SK-N-SH (cell line): Measurements from ENCODE around the gene SSR4. TPM values are rescaled to one million over a fixed set of nuclear protein-coding genes. Genes with fewer than 3 reads are reported as not detected.
A peak's percentile ranks its signal among the peaks of the same experiment; 100 is the strongest.

ENCODE experiments used
- CTCF ChIA-PET: fragments of 300-600, 350-600 bp; formaldehyde crosslinking; extraction: SDS; loops from one replicate; lab custom pipeline; 2021; lab: Yijun Ruan, JAX
- POLR2A ChIA-PET: fragments of 350-600 bp; sonication (Branson Sonifier 250); formaldehyde crosslinking; extraction: SDS; loops from one replicate; lab custom pipeline; 2020; ENCODE audit warnings: antibody characterized with exemption, inconsistent platforms; lab: Yijun Ruan, JAX
- DNase-seq: peaks from one replicate; pipeline ENCODE4 v3.0.0; 2012
- H2AFZ ChIP-seq: fragments of 200-600 bp; sonication (generic); 2 replicates; pipeline ENCODE4 v1.8.1; 2016; ENCODE audit warnings: antibody characterized with exemption, mild to moderate bottlenecking, low read depth
- H3F3A ChIP-seq: fragments of 200-600 bp; sonication (generic); replicated peaks from 2 replicates; pipeline ENCODE3; 2016; ENCODE audit warnings: antibody characterized with exemption, mild to moderate bottlenecking; ENCODE audit not compliant: insufficient read depth
- H3K27ac ChIP-seq, 2 experiments: fragments of 200-500 bp in 1 of 2; fragments of 200-600 bp in 1 of 2; sonication (Bioruptor generic) in 1 of 2; sonication (generic), shearing (Covaris generic) in 1 of 2; 2 replicates each; pipeline versions ENCODE4 v1.5.1 to v1.6.1; 2014 to 2016; ENCODE audit warnings: low read depth in 2 of 2, inconsistent platforms in 1 of 2, low read length in 1 of 2, mild to moderate bottlenecking in 1 of 2, mixed read lengths in 1 of 2
- H3K27me3 ChIP-seq: fragments of 200-600 bp; sonication (generic), shearing (Covaris generic); 2 replicates; pipeline ENCODE4 v1.6.1; 2016; ENCODE audit warnings: mixed run types; ENCODE audit not compliant: insufficient read depth
- H3K36me3 ChIP-seq, 2 experiments: fragments of 200-500 bp in 1 of 2; fragments of 200-600 bp in 1 of 2; sonication (Bioruptor generic) in 1 of 2; sonication (generic) in 1 of 2; replicated peaks in 1 of 2; 2 replicates each; pipeline versions ENCODE3 to v1.5.1; 2014 to 2016; ENCODE audit warnings: low read length in 1 of 2, mild to moderate bottlenecking in 1 of 2; ENCODE audit not compliant: insufficient read depth in 2 of 2, control insufficient read depth in 1 of 2
- H3K4me1 ChIP-seq, 2 experiments: fragments of 200-500 bp in 1 of 2; fragments of 200-600 bp in 1 of 2; sonication (Bioruptor generic) in 1 of 2; sonication (generic), shearing (Covaris generic) in 1 of 2; 2 replicates each; pipeline versions ENCODE4 v1.5.1 to v1.6.1; 2014 to 2016; ENCODE audit warnings: low read depth in 1 of 2, low read length in 1 of 2, mixed run types in 1 of 2; ENCODE audit not compliant: insufficient read depth in 2 of 2, control insufficient read depth in 1 of 2
- H3K4me2 ChIP-seq: fragments of 200-600 bp; sonication (generic), shearing (Covaris generic); 2 replicates; pipeline ENCODE4 v1.6.1; 2017; ENCODE audit warnings: mixed run types
- H3K4me3 ChIP-seq, 2 experiments: fragments of 200-500 bp in 1 of 2; fragments of 200-600 bp in 1 of 2; sonication (Bioruptor generic) in 1 of 2; sonication (generic), shearing (Covaris generic) in 1 of 2; 2 replicates each; pipeline versions ENCODE4 v1.5.1 to v1.8.1; 2014 to 2016; ENCODE audit warnings: low read depth in 2 of 2, inconsistent platforms in 1 of 2, low read length in 1 of 2, mild to moderate bottlenecking in 1 of 2, mixed read lengths in 1 of 2, moderate library complexity in 1 of 2
- H3K79me2 ChIP-seq: fragments of 200-600 bp; sonication (generic); 2 replicates; pipeline ENCODE4 v1.8.1; 2017; ENCODE audit warnings: mild to moderate bottlenecking; ENCODE audit not compliant: insufficient read depth
- H3K9ac ChIP-seq: fragments of 200-600 bp; sonication (generic); 2 replicates; pipeline ENCODE4 v1.6.1; 2017; ENCODE audit warnings: mixed run types
- H3K9me2 ChIP-seq: fragments of 200-600 bp; sonication (generic); 2 replicates; pipeline ENCODE4 v1.6.1; 2017; ENCODE audit warnings: mixed run types
- H3K9me3 ChIP-seq: fragments of 200-600 bp; sonication (generic); 2 replicates; pipeline ENCODE4 v1.6.1; 2017; ENCODE audit warnings: mixed run types, mild to moderate bottlenecking, moderate library complexity
- H4K20me1 ChIP-seq: fragments of 200-600 bp; sonication (generic); 2 replicates; pipeline ENCODE4 v1.6.1; 2017; ENCODE audit warnings: mild to moderate bottlenecking, mixed run types; ENCODE audit not compliant: insufficient read depth
- ELF1 ChIP-seq: IDR thresholded peaks from 2 replicates; pipeline ENCODE4 v1.4.0; 2012
- FOSL2 ChIP-seq: IDR thresholded peaks from 2 replicates; pipeline ENCODE4 v1.4.0; 2012; ENCODE audit warnings: low read depth, mild to moderate bottlenecking, moderate library complexity, borderline replicate concordance
- MEF2A ChIP-seq: IDR thresholded peaks from 2 replicates; pipeline ENCODE4 v1.4.0; 2012; ENCODE audit warnings: low read depth, borderline replicate concordance
- RXRA ChIP-seq: IDR thresholded peaks from 2 replicates; pipeline ENCODE4 v1.4.0; 2012; ENCODE audit warnings: low read depth, mild to moderate bottlenecking, borderline replicate concordance
- SMC3 ChIP-seq: IDR thresholded peaks from 2 replicates; pipeline ENCODE4 v1.6.1; 2012; ENCODE audit warnings: low read depth, low read length, improper control_type of control experiment
- TAF1 ChIP-seq: IDR thresholded peaks from 2 replicates; pipeline ENCODE4 v1.6.1; 2012; ENCODE audit warnings: low read depth, mild to moderate bottlenecking, low read length, moderate library complexity, borderline replicate concordance
- WGBS: methylation state at CpG from one replicate; pipeline ENCODE4 v1.1.6; 2017; ENCODE audit warnings: low lambda C conversion rate; 5-methylcytosine and 5-hydroxymethylcytosine counted together
- polyA plus RNA-seq, 3 experiments: library from polyadenylated mRNA; depleted of rRNA; stranded (reverse); fragments of >200 nt; gene quantifications; 2 replicates each; pipeline ENCODE4 v1.2.3, GENCODE V29; 2012
- TF ChIP-seq, protein P1 (sequence below): IDR thresholded peaks from 2 replicates; pipeline ENCODE4 v1.4.0; 2012; ENCODE audit warnings: low read depth, borderline replicate concordance
- TF ChIP-seq, protein P2 (sequence below): fragments of 150-350 bp; IDR thresholded peaks from 2 replicates; pipeline ENCODE4 v1.6.1; 2017; ENCODE audit warnings: antibody characterized with exemption, low read length, low read depth, borderline replicate concordance
- TF ChIP-seq, protein P3 (sequence below): IDR thresholded peaks from 2 replicates; pipeline ENCODE4 v1.6.1; 2012; ENCODE audit warnings: mild to moderate bottlenecking, low read depth, low read length, moderate library complexity

Gene SSR4
- polyA plus RNA-seq, 1 of the 3 experiments (the other 2 are of a cell fraction) = 367 TPM

DNA sequence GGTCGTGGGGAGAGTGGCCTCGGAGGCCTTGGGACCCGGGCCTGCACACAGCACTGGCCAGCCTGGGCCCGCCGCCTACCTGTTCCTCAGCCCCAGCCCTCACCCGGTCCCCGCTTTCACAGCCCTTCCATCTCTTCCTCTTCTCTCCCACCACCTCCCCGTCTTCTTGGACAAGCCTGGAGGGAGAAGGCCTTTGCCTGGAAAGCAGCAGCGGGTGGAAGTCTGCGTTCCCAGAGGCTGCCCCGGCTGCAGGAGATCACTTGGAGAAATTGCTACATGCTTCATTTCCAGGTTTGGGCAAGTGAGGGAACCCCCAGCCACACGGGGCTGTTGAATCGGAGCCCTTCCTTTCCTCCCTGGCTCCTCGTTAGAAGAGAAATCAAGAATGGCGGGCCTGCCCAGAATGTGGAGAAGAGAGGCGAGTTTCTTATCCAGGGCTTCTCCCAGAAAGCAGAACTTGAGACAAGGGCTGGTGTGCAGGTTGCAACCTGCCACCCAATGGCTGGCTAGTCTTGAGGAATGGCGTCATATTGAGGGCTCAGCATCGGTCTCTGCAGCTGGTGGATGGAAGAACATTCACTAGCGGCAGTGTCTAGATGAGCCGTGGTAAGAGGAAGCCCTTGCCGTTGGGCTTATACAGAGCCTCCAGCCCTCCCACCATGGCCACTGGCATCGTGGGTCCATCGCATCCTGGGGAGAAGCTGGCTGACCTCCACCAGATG is 37.1 kb downstream of the SSR4 start:
- ChIA-PET CTCF (no interaction called here), POLR2A (no interaction called here)
- Histone ChIP-seq H3F3A (peaks cover 5% of the 10 kb centered on the region), H3K4me2 (no peak overlapping the region), H3K9me2 (no peaks in the 10 kb centered on the region)
- no peak for DNase-seq
- TF ChIP-seq FOSL2 = no peak
- TF ChIP-seq, protein P1, sequence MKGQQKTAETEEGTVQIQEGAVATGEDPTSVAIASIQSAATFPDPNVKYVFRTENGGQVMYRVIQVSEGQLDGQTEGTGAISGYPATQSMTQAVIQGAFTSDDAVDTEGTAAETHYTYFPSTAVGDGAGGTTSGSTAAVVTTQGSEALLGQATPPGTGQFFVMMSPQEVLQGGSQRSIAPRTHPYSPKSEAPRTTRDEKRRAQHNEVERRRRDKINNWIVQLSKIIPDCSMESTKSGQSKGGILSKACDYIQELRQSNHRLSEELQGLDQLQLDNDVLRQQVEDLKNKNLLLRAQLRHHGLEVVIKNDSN = no peak
- no peak for TF ChIP-seq RXRA
- TF ChIP-seq SMC3 = no peak
- no peak for TF ChIP-seq TAF1
- TF ChIP-seq, protein P2, sequence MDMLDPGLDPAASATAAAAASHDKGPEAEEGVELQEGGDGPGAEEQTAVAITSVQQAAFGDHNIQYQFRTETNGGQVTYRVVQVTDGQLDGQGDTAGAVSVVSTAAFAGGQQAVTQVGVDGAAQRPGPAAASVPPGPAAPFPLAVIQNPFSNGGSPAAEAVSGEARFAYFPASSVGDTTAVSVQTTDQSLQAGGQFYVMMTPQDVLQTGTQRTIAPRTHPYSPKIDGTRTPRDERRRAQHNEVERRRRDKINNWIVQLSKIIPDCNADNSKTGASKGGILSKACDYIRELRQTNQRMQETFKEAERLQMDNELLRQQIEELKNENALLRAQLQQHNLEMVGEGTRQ = no peak
- no peak for TF ChIP-seq ELF1
- TF ChIP-seq, all 33 proteins: peak for 0
- 46% methylated on average over 19 of the region's 23 CpGs for WGBS
- peaks cover 5% of the 10 kb centered on the region; the same call in 1 of the 2 replicates for H4K20me1 ChIP-seq
- no peaks in the 10 kb centered on the region for H3K36me3 ChIP-seq
- no peaks in the 10 kb centered on the region for H3K79me2 ChIP-seq
- H3K27ac ChIP-seq = no peak overlapping the region; a peak in 1 of 4 replicates
- peaks cover 0 to 2% of the 10 kb centered on the region in 2 experiments; a peak in 1 of 4 replicates for H3K4me1 ChIP-seq
- no peak overlapping the region for H3K4me3 ChIP-seq
- no peak overlapping the region for H3K9ac ChIP-seq
- no peaks in the 10 kb centered on the region for H3K9me3 ChIP-seq
- no peak overlapping the region for H2AFZ ChIP-seq
- peaks cover 62% of the 10 kb centered on the region for H3K27me3 ChIP-seq

DNA sequence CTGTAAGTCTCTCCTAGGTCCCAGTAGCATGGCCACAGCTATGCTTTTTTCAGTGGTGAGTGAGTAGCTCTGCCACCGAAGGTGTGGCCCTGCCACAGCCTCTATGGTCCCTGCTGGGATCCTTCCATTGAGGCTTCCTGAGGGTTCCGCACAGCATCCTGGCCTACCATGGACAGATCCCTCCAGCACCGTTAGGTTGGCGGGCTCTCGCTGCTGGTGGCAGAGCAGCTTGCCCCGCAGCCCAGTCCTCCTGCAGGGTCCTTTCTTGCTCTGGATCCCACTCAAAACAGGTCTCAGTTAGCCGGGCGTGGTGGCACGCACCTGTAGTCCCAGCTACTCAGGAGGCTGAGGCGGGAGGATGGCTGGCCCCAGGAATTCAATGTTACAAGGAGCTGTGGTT is 38.3 kb downstream of the SSR4 start:
- Histone ChIP-seq H3K4me3 (no peak overlapping the region), H4K20me1 (no peaks in the 10 kb centered on the region), H3K9ac (no peak overlapping the region), H3K79me2 (no peaks in the 10 kb centered on the region), H3K9me2 (no peaks in the 10 kb centered on the region), H3K27me3 (peaks cover 52% of the 10 kb centered on the region), H3K4me1 (peaks cover 0 to 2% of the 10 kb centered on the region in 2 experiments; a peak in 1 of 4 replicates), H3K36me3 (no peaks in the 10 kb centered on the region), H3K9me3 (no peaks in the 10 kb centered on the region), H3K27ac (no peak overlapping the region), H3K4me2 (no peak overlapping the region), H3F3A (no peaks in the 10 kb centered on the region), H2AFZ (no peak overlapping the region)
- 55% methylated on average over 10 of the region's 10 CpGs for WGBS
- CTCF ChIA-PET = no interaction called here
- no peak for DNase-seq
- POLR2A ChIA-PET = no interaction called here
- TF ChIP-seq, protein P1 = no peak
- no peak for TF ChIP-seq MEF2A
- TF ChIP-seq, protein P3, sequence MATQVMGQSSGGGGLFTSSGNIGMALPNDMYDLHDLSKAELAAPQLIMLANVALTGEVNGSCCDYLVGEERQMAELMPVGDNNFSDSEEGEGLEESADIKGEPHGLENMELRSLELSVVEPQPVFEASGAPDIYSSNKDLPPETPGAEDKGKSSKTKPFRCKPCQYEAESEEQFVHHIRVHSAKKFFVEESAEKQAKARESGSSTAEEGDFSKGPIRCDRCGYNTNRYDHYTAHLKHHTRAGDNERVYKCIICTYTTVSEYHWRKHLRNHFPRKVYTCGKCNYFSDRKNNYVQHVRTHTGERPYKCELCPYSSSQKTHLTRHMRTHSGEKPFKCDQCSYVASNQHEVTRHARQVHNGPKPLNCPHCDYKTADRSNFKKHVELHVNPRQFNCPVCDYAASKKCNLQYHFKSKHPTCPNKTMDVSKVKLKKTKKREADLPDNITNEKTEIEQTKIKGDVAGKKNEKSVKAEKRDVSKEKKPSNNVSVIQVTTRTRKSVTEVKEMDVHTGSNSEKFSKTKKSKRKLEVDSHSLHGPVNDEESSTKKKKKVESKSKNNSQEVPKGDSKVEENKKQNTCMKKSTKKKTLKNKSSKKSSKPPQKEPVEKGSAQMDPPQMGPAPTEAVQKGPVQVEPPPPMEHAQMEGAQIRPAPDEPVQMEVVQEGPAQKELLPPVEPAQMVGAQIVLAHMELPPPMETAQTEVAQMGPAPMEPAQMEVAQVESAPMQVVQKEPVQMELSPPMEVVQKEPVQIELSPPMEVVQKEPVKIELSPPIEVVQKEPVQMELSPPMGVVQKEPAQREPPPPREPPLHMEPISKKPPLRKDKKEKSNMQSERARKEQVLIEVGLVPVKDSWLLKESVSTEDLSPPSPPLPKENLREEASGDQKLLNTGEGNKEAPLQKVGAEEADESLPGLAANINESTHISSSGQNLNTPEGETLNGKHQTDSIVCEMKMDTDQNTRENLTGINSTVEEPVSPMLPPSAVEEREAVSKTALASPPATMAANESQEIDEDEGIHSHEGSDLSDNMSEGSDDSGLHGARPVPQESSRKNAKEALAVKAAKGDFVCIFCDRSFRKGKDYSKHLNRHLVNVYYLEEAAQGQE = peak; percentile 89
